Sigmoid colon (tissue), 4 donors: Measurements from ENCODE around the gene MAFF.

Source experiments
- POLR2A ChIP-seq, 2 donors: fragments of 450-650 bp; IDR thresholded peaks; one replicate each; pipeline ENCODE4 v1.6.1; 2016; ENCODE audit warnings: antibody characterized with exemption in 2 of 2, mild to moderate bottlenecking in 2 of 2, moderate library complexity in 2 of 2
- POLR2AphosphoS5 ChIP-seq, 4 donors: sonication (generic); formaldehyde crosslinking; IDR thresholded peaks; one replicate each; pipeline ENCODE4 v1.6.1; 2017; ENCODE audit warnings: antibody characterized with exemption in 4 of 4

- TF ChIP-seq POLR2AphosphoS5 (IDR thresholded peaks at IDR 0.05) (no peak), POLR2A (IDR thresholded peaks at IDR 0.05) (no peak)
These were observed 46.1 kb upstream of the MAFF start for GRCh38 chr22:38155703-38156102.
